HepG2 (cell line): ENCODE results near the gene SRF.

Source experiments
- EP300 ChIP-seq, 3 experiments: sonication (generic) in 1 of 3; formaldehyde crosslinking in 1 of 3; IDR thresholded peaks; 2 replicates each; pipeline versions ENCODE4 v1.5.1 to v1.6.1; 2011 to 2020; ENCODE audit warnings: low read depth in 2 of 3, low read length in 2 of 3, borderline replicate concordance in 1 of 3, improper control_type of control experiment in 1 of 3, mild to moderate bottlenecking in 1 of 3, missing genetic modification reagents in 1 of 3, moderate library complexity in 1 of 3
- NR2C2 ChIP-seq: sonication (generic); formaldehyde crosslinking; IDR thresholded peaks from 2 replicates; pipeline ENCODE4 v1.4.0; 2020; ENCODE audit warnings: missing genetic modification reagents, mild to moderate bottlenecking, moderate library complexity, borderline replicate concordance
- PAX8 ChIP-seq: sonication (generic); formaldehyde crosslinking; IDR thresholded peaks from 2 replicates; pipeline ENCODE4 v1.8.0; 2022; ENCODE audit warnings: mild to moderate bottlenecking, missing genetic modification reagents, borderline replicate concordance
- POLR2A ChIP-seq, 2 experiments: IDR thresholded peaks; 2 replicates each; pipeline ENCODE4 v1.6.1; 2011; ENCODE audit warnings: low read depth in 2 of 2, low read length in 2 of 2, mild to moderate bottlenecking in 1 of 2, moderate library complexity in 1 of 2; ENCODE audit not compliant: insufficient read depth in 1 of 2
- POLR2AphosphoS5 ChIP-seq: IDR thresholded peaks from 2 replicates; pipeline ENCODE4 v1.6.1; 2012; ENCODE audit warnings: low read depth, low read length
- RAD21 ChIP-seq: fragments of 450-650 bp; formaldehyde crosslinking; IDR thresholded peaks from 2 replicates; pipeline ENCODE4 v1.5.0; 2020; ENCODE audit warnings: mild to moderate bottlenecking
- RELA ChIP-seq: sonication (generic); formaldehyde crosslinking; IDR thresholded peaks from 2 replicates; pipeline ENCODE4 v1.4.0; 2020; ENCODE audit warnings: missing genetic modification reagents
- TBL1XR1 ChIP-seq: fragments of 150-350 bp; IDR thresholded peaks from 2 replicates; pipeline ENCODE4 v1.6.1; 2014; ENCODE audit warnings: borderline replicate concordance, low read length; ENCODE audit not compliant: partially characterized antibody
- ZNF546 ChIP-seq: sonication (generic); formaldehyde crosslinking; conservative IDR thresholded peaks from 2 replicates; pipeline ENCODE4 v1.8.1; 2023; ENCODE audit warnings: mild to moderate bottlenecking, missing genetic modification reagents
- TF ChIP-seq, protein P1 (sequence below): sonication (generic); formaldehyde crosslinking; IDR thresholded peaks from 2 replicates; pipeline ENCODE4 v1.4.0; 2020; ENCODE audit warnings: missing genetic modification reagents
- TF ChIP-seq, protein P2 (sequence below): sonication (generic); formaldehyde crosslinking; IDR thresholded peaks from 2 replicates; pipeline ENCODE4 v1.8.0; 2022; ENCODE audit warnings: missing genetic modification reagents, mild to moderate bottlenecking, inconsistent platforms, borderline replicate concordance
- TF ChIP-seq, protein P3 (sequence below), 2 experiments: IDR thresholded peaks; 2 replicates each; pipeline ENCODE4 v1.6.1; 2011 to 2012; ENCODE audit warnings: low read length in 2 of 2, borderline replicate concordance in 1 of 2, low read depth in 1 of 2, mild to moderate bottlenecking in 1 of 2, moderate library complexity in 1 of 2

DNA sequence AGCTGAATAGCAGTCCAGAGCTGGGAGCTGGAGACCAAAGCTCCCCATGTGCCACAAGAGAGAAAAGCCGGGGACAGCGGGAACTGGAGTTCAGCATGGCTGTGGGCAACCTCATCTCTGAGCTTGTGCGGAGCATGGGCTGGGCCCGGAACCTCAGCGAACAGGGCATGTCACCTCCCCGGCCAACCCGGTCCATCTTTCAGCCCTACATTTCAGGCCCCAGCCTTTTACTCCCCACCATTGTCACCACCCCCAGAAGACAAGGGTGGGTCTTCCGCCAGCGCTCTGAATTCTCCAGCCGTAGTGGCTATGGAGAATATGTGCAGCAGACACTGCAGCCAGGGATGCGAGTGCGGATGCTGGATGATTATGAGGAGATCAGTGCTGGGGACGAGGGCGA, 14.9 kb downstream of the SRF start:
- TF ChIP-seq TBL1XR1 (no peak), RELA (CRISPR knock-in tag) (no peak), RAD21 (no peak), NR2C2 (no peak), POLR2A (IDR thresholded peaks at IDR 0.05; ENCODE audit: insufficient read depth in 1 of 2, low read depth in 2 of 2, low read length in 2 of 2) (no peak), POLR2AphosphoS5 (no peak), PAX8 (CRISPR knock-in tag) (no peak), EP300 (IDR thresholded peaks at IDR 0.05; ENCODE audit: low read depth in 2 of 2, low read length in 2 of 2) (no peak), EP300 (CRISPR knock-in tag; IDR thresholded peaks at IDR 0.05; ENCODE audit: borderline replicate concordance) (no peak), ZNF546 (CRISPR knock-in tag) (no peak)
- TF ChIP-seq, protein P1, sequence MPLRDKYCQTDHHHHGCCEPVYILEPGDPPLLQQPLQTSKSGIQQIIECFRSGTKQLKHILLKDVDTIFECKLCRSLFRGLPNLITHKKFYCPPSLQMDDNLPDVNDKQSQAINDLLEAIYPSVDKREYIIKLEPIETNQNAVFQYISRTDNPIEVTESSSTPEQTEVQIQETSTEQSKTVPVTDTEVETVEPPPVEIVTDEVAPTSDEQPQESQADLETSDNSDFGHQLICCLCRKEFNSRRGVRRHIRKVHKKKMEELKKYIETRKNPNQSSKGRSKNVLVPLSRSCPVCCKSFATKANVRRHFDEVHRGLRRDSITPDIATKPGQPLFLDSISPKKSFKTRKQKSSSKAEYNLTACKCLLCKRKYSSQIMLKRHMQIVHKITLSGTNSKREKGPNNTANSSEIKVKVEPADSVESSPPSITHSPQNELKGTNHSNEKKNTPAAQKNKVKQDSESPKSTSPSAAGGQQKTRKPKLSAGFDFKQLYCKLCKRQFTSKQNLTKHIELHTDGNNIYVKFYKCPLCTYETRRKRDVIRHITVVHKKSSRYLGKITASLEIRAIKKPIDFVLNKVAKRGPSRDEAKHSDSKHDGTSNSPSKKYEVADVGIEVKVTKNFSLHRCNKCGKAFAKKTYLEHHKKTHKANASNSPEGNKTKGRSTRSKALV (CRISPR knock-in tag), result no peak
- TF ChIP-seq, protein P2, sequence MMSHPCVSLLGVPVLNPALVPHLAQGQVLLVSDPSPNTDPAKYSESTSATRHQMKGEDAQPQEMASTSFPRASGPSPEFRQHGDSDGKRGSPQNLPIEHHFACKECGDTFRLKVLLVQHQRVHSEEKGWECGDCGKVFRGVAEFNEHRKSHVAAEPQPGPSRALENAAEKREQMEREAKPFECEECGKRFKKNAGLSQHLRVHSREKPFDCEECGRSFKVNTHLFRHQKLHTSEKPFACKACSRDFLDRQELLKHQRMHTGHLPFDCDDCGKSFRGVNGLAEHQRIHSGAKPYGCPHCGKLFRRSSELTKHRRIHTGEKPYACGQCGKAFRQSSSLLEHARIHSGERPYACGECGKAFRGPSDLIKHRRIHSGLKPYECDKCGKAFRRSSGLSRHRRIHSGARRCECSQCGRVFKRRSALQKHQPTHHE (CRISPR knock-in tag), result no peak
- TF ChIP-seq, protein P3, sequence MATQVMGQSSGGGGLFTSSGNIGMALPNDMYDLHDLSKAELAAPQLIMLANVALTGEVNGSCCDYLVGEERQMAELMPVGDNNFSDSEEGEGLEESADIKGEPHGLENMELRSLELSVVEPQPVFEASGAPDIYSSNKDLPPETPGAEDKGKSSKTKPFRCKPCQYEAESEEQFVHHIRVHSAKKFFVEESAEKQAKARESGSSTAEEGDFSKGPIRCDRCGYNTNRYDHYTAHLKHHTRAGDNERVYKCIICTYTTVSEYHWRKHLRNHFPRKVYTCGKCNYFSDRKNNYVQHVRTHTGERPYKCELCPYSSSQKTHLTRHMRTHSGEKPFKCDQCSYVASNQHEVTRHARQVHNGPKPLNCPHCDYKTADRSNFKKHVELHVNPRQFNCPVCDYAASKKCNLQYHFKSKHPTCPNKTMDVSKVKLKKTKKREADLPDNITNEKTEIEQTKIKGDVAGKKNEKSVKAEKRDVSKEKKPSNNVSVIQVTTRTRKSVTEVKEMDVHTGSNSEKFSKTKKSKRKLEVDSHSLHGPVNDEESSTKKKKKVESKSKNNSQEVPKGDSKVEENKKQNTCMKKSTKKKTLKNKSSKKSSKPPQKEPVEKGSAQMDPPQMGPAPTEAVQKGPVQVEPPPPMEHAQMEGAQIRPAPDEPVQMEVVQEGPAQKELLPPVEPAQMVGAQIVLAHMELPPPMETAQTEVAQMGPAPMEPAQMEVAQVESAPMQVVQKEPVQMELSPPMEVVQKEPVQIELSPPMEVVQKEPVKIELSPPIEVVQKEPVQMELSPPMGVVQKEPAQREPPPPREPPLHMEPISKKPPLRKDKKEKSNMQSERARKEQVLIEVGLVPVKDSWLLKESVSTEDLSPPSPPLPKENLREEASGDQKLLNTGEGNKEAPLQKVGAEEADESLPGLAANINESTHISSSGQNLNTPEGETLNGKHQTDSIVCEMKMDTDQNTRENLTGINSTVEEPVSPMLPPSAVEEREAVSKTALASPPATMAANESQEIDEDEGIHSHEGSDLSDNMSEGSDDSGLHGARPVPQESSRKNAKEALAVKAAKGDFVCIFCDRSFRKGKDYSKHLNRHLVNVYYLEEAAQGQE (IDR thresholded peaks at IDR 0.05; ENCODE audit: borderline replicate concordance in 1 of 2, low read depth in 1 of 2, low read length in 2 of 2), result no peak
